ENCODE data around the gene WWOX.

DNA sequence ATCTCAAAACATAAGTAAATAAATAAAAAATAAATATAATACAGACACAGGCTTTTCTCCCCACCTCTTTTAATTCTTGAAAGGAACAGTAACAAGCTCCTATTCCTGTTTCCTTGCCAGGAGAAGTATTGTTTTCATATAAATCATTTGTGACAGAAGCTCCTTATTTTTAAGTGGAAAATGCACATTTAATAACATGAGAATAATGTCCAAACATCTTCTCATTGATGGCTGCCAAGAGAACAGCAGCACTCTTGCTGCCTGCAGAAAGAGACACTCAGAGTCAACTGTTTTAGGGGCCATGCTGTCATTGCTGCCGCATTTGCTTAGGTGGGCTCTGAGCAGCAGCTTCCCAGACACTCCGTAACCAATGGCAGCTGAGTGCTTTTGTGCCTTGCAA lies 580.1 kb downstream of the WWOX start:
- TF ChIP-seq POLR2A (IDR thresholded peaks at IDR 0.05) (no peak), POLR2AphosphoS5 (IDR thresholded peaks at IDR 0.05) (no peak)
- TF ChIP-seq, protein P1, sequence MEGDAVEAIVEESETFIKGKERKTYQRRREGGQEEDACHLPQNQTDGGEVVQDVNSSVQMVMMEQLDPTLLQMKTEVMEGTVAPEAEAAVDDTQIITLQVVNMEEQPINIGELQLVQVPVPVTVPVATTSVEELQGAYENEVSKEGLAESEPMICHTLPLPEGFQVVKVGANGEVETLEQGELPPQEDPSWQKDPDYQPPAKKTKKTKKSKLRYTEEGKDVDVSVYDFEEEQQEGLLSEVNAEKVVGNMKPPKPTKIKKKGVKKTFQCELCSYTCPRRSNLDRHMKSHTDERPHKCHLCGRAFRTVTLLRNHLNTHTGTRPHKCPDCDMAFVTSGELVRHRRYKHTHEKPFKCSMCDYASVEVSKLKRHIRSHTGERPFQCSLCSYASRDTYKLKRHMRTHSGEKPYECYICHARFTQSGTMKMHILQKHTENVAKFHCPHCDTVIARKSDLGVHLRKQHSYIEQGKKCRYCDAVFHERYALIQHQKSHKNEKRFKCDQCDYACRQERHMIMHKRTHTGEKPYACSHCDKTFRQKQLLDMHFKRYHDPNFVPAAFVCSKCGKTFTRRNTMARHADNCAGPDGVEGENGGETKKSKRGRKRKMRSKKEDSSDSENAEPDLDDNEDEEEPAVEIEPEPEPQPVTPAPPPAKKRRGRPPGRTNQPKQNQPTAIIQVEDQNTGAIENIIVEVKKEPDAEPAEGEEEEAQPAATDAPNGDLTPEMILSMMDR (IDR thresholded peaks at IDR 0.05): no peak

All from gastroesophageal sphincter (tissue), 3 donors.